C4-2B (cell line): ENCODE results near the gene SERINC5.

Source experiments
- H3K27ac ChIP-seq: fragments of 450-650 bp; 2 replicates; pipeline ENCODE4 v1.5.1; 2017
- ZFX ChIP-seq: fragments of 450-650 bp; IDR thresholded peaks from 2 replicates; pipeline ENCODE4 v1.6.1; 2017
- TF ChIP-seq, protein P1 (sequence below): fragments of 450-650 bp; conservative IDR thresholded peaks from 2 replicates; pipeline ENCODE4 v1.5.1; 2017; ENCODE audit warnings: mild to moderate bottlenecking

SERINC5 gene

DNA sequence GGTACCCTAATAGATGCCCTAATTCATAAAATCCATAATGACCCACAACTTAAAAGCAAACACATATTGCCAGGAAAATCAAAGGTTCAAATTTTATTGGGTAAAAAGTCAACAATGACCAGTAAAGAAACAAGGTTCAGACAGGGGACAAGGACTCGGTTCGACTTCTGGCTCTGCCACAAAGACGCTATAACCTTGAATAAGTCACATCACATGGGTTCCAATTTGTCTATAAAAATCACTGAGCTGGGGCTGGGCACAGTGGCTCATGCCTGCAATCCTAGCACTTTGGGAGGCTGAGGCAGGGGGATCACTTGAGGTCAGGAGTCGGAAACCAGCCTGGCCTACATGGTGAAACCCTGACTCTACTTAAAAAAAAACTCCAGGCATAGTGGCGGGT lies 80.5 kb downstream of the SERINC5 start:
- TF ChIP-seq ZFX, result no peak
- TF ChIP-seq, protein P1, sequence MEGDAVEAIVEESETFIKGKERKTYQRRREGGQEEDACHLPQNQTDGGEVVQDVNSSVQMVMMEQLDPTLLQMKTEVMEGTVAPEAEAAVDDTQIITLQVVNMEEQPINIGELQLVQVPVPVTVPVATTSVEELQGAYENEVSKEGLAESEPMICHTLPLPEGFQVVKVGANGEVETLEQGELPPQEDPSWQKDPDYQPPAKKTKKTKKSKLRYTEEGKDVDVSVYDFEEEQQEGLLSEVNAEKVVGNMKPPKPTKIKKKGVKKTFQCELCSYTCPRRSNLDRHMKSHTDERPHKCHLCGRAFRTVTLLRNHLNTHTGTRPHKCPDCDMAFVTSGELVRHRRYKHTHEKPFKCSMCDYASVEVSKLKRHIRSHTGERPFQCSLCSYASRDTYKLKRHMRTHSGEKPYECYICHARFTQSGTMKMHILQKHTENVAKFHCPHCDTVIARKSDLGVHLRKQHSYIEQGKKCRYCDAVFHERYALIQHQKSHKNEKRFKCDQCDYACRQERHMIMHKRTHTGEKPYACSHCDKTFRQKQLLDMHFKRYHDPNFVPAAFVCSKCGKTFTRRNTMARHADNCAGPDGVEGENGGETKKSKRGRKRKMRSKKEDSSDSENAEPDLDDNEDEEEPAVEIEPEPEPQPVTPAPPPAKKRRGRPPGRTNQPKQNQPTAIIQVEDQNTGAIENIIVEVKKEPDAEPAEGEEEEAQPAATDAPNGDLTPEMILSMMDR, result no peak
- H3K27ac ChIP-seq, result peak overlapping the region; percentile 66

DNA sequence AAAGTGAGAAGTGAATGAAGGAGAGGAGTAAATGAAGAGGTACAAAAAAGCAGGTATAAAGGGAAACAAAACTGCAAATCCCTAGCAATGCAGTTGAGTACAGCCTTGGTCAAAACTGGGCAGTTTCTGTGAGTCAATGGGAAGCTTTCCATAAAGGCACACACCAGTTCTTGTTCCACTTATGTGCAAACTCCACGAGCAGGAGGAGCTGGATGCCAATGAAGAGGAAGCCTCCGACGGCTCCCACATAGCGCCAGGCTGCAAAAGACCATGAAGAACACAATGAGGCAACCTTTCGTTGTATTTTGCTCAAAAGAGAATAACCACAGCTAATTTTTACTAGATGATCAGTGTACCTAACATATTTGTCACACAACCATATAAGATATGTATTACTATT lies 81.1 kb downstream of the SERINC5 start:
- peak overlapping the region; percentile 66 for H3K27ac ChIP-seq
- TF ChIP-seq, protein P1, result no peak
- no peak for TF ChIP-seq ZFX

DNA sequence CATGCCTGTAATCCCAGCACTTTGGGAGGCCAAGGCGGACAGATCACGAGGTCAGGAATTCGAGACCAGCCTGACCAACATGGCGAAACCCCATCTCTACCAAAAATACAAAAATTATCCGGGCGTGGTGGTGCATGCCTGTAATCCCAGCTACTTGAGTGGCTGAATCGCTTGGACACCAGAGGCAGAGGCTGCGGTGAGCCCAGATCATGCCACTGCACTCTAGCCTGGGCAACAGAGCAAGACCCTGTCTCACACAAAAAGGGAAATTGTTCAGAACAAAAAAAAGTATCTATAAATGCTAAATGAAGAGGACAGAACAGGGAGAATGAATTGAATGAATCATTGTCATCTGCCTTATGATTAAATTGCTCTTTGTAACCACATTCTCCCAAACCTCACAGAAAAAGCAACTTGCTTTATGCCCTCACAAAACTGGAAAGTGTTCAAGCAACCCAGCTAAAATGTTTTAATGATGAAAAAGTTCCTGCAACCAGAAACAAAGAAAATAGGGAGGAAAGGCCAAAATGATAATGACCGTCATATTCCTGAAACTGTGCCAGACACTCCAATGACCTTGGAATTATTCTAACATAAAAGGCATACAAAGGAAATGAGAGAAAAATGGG lies 83.7 kb downstream of the SERINC5 start:
- H3K27ac ChIP-seq, result no peak overlapping the region
- TF ChIP-seq, protein P1, result no peak
- TF ChIP-seq ZFX, result no peak

DNA sequence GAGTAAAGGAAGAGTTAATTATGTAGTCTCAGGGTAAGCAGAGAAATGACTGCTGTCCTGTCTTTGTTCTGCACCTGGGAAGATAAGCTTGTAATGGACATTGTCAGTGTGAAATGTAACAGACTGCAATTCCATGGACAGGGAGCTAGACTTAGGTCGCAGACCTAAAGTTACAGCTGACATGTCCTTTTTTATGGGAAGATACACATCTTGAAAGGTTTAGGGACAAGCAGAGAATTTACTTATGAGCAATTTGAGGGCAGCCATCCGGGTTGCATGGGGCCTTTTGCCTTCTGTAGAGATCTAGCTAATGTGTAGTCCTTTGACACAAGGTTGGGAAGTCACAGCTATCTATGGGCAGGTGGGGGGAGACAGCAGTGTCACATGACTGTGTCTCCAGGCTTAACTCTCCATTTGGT lies 85.7 kb downstream of the SERINC5 start:
- no peak for TF ChIP-seq ZFX
- TF ChIP-seq, protein P1, result no peak
- H3K27ac ChIP-seq, result no peak overlapping the region

DNA sequence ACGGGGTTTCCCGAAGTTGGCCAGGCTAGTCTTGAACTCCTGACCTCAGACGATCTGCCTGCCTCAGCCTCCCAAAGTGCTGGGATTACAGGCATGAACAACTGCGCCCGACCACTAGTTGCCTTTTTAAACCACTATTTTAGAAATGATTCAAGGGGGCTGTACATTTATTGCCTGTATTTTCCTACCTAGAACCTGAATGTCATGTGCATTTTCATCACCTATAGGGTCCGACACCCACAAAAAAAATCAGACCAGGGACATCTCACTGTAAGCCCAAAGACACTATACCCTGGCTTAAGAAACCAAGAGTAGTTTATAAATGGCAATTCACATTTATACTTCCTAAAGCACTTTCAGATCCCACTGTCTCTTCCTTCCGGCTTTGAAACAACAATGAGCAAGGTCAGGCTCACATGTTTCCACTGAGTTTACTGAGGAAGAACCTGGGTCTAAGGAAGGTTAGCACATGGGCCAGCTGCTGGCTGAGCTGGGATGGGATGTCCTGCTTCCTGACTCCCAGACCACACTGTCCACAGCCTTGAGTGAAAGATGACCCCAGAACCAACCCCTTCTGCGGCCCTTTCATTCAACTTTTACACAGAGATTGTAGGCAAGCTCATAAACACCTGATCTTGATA lies 87.3 kb downstream of the SERINC5 start:
- no peak for TF ChIP-seq ZFX
- TF ChIP-seq, protein P1, result no peak
- H3K27ac ChIP-seq, result no peak overlapping the region

DNA sequence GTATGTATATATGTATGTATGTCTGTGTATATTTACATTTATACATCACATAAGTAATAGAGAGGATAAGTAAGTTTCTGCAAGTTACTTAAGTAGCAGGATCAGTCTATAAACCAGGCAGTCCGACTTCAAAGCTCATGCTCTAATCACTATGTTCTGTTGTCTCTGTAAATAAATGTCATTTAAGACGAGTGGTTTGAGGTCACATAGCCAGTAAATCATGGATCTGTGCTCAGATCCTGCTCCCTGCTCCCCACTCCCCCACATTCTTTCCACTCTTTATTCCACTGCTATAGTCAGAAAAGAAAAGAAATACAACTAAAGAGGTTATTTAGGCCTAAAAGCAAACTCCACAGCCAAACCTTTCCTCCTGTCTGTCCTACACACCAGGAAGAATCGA lies 90.4 kb downstream of the SERINC5 start:
- no peak overlapping the region for H3K27ac ChIP-seq
- TF ChIP-seq, protein P1, result no peak
- no peak for TF ChIP-seq ZFX

DNA sequence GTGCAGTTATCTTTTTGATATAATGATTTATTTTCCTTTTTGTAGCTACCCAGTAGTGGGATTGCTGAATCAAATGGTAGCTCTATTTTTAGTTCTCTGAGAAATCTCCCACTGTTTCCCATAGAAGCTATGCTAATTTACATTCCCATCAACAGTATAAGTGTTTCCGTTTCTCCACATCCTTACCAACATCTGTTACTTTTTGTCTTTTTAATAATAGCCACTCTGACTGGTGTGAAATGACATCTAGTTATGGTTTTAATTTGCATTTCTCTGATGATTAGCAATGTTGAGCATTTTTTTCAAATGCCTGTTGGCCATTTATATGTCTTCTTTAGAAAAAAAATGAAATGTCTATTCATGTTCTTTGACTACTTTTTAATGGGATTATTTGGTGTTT lies 94.7 kb downstream of the SERINC5 start:
- H3K27ac ChIP-seq, result no peak overlapping the region
- TF ChIP-seq, protein P1, result no peak
- TF ChIP-seq ZFX, result no peak
